IPS-NIHi7 (cell line): ENCODE data around the gene LRP3.
A peak's percentile ranks its signal among the peaks of the same experiment; 100 is the strongest.
"Not testable (repeated sequence)": the region's sequence is repeated elsewhere in the genome, so short reads cannot be mapped to it uniquely, and the experiment has no call there.

Experiments
- DNase-seq: peaks from one replicate; pipeline ENCODE4 v3.0.0; 2012; ENCODE audit warnings: mixed read lengths; ENCODE audit errors: extremely low spot score

Gene LRP3, protein sequence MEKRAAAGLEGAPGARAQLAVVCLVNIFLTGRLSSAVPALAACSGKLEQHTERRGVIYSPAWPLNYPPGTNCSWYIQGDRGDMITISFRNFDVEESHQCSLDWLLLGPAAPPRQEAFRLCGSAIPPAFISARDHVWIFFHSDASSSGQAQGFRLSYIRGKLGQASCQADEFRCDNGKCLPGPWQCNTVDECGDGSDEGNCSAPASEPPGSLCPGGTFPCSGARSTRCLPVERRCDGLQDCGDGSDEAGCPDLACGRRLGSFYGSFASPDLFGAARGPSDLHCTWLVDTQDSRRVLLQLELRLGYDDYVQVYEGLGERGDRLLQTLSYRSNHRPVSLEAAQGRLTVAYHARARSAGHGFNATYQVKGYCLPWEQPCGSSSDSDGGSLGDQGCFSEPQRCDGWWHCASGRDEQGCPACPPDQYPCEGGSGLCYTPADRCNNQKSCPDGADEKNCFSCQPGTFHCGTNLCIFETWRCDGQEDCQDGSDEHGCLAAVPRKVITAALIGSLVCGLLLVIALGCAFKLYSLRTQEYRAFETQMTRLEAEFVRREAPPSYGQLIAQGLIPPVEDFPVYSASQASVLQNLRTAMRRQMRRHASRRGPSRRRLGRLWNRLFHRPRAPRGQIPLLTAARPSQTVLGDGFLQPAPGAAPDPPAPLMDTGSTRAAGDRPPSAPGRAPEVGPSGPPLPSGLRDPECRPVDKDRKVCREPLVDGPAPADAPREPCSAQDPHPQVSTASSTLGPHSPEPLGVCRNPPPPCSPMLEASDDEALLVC

DNA sequence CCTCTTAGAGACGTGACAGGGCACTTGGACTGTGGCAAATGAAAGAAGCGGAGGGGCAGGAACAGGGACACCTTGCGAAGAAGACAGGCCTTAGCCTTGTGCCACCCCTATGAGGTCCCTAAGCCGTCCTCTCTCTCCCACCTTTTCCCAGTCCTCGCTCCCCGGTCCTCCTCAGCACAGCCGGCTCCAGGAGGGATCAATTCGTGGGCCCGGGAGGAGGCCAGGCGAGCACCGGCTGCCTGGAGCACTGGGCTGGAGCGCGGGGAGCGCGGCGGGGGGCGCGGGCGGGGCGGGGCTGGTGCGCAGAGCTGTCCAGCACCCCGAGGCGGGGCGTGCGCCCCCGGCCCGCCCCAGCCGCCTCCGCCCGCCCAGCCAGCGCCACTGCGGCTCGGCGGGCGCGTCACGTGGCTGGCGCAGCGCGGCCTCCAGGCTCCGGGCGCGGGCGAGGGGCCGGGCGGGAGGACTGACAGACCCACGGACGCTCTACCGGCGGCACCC is at the start of gene LRP3:
LRP3 (plus strand) TSS at position 466 of the 498 bp plus-strand sequence. CDS start 456 bp downstream, outside the sequence.
- DNase-seq = peak; percentile 67

DNA sequence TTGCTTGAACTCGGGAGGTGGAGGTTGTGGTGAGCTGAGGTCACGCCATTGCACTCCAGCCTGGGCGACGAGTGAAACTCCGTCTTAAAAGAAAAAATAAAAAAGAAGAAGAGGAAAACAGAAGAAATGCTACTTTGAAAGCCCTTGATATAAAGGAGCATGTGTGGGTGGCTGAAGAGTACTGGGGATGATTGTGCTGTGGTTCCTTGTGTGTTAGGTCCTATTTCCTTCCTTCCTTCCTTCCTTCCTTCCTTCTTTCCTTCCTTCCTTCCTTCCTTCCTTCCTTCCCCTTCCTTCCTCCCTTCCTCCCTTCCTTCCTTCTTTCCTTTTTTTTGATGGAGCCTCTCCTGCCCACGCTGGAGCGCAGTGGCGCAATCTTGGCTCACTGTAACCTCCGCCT is 47.9 kb upstream of the LRP3 start:
- no peak for DNase-seq

DNA sequence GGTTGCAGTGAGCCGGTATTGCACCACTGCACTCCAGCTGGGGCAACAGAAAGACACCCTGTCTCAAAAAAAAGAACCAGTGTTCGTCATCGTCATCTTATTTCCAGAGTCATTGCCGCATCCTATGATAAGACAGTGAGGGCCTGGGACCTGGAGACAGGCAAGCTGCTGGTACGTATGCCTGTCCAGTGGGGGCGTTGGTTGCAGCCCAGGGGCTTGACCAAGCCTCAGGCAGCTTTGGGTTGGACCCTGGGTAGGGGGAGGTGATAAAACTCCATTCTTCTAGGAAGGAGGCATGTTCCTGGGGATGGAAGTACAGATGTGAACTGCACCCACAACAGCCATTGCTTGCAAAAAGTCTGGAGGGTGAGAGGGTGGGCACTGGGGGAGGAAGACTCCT is 46.6 kb upstream of the LRP3 start:
- peak; percentile 59 for DNase-seq

DNA sequence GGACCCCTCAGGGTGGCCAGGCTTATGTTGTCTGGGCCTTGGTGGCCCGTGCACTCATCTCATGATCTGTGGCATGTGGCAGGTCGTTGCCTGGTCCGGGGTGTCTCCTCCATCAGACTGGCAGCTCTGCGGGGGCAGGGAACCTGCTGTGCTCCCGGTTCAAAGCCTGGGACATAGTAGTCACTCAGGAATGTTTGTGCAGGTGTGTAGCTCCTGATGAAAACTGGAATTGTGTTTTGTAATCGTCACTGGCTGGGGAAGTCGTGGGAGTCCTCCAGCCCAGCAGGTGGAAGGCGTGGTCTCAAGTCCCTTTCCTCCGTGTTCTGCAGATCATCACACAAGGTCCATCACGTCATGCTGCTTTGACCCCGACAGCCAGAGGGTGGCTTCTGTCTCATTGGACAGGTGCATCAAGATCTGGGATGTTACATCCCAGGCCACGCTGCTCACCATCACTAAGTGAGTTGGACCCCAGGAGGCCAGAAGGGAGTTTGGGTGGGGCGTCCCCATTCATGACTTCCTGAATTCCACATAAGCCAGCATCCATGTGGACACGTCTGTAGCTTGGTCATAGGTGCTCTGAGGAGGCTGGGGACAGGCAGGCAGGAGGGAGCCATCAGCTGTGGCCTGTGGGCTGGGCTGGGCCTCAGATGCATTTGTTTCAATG is 43.1 kb upstream of the LRP3 start:
- no peak for DNase-seq

DNA sequence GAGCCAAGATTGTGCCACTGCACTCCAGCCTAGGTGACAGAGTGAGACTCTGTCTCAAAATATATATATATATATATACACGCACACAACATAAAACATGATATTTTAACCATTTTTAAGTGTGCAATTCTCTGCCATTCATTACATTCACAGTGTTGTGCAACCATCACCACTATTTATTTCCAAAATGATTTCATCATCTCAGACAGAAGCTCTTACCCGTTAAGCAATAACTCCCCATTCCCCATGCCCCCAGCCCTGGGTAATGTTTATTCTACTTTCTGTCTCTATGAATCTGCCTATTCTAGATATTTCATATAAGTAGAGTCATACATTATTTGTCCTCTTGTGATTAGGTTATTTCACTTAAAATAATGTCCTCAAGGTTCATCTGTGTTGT is 42.0 kb upstream of the LRP3 start:
- DNase-seq = no peak

DNA sequence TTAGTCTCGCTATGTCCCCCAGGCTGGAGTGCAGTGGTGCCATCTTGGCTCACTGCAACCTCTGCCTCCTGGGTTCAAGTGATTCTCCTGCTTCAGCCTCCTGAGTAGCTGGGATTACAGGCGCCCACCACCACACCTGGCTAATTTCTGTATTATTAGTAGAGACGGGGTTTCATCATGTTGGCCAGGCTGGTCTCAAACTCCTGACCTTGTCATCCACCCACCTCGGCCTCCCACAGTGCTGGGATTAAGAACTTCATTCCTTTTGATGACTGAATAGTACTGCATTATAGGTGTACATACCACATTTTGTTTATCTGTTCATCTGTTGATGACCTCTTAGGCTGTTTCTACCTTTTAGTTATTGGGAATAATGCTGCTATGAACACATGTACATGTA is 41.5 kb upstream of the LRP3 start:
- DNase-seq = not testable (repeated sequence)

DNA sequence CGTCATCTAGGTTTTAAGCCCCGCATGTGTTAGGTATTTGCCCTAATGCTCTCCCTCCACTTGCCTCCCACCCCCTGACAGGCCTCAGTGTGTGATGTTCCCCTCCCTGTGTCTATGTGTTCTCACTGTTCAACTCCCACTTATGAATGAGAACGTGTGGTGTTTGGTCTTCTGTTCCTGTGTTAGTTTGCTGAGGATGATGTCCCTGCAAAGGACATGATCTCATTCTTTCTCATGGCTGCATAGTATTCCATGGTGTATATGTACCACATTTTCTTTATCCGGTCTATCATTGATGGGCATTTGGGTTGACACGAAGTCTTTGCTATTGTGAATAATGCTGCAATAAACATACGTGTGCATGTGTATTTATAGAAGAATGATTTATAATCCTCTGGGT is 39.8 kb upstream of the LRP3 start:
- DNase-seq = not testable (repeated sequence)

DNA sequence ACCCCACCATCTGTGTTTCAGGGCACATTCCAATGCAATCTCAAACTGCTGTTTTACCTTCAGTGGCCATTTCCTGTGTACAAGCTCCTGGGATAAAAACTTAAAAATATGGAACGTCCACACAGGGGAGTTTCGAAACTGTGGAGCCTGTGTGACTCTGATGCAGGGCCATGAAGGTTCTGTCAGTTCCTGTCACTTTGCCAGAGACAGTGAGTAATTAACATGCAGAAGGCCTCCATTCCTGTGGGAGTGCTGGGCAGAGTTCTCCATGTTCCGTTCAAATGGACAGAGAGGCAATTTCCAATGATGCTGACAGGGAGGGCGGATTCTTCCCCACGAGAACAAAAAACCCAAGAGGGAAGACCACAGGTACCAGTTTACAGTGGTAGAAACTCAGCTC is 37.8 kb upstream of the LRP3 start:
- DNase-seq = no peak

DNA sequence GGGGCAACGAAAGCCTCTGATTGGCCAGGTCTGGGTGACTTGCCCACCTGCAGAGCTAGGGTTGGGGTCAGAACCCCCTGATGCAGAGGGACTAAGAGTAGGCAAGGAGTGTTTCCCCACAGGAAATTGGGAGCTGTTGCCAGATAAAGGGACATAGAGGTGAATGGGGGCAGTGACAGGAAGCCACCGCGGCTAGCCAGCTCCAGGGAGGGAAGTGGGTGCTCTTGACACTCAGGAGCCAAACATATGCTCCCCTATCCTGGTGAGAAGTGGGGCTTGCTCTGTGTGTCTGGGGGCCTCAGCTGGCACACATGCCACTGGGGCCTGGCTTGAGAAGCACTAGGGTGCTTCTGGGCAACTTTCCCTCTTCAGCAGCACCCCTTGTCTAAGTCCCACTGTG is 36.2 kb upstream of the LRP3 start:
- DNase-seq = no peak

DNA sequence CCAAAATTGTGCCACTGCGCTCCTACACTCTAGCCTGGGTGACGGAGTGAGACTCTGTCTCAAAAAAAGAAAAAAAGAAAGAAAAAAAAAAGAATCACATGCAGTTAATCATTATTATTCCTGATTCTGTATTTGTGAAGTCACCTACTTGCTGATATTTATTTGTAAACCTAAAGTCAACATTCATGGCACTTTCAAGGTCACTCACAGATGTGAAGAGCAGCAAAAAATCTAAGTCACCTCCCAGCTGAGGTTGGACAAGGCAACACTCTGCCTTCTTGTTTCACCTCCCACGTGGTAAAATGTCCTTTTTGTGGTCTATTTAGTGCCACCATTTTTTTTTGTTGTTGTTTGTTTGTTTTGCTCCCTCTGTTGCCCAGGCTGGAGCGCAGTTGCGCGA is 35.8 kb upstream of the LRP3 start:
- no peak for DNase-seq

DNA sequence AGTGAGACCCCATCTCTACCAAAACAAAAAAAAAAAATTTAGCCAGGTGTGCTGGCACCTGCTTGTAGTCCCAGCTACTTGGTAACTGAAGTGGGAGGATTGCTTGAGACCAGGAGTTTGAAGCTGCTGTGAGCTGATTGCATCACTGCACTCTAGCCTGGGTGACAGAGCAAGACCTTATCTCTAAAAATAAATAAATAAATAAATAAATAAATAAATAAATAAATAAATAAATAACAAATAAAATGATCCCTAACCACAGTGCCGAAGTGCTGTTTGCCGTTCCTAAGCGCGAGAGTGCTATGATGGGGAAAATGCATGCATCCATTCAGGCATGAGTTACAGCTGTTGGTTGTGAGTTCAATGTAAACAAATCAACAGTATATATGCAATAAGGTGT is 35.0 kb upstream of the LRP3 start:
- DNase-seq = no peak

DNA sequence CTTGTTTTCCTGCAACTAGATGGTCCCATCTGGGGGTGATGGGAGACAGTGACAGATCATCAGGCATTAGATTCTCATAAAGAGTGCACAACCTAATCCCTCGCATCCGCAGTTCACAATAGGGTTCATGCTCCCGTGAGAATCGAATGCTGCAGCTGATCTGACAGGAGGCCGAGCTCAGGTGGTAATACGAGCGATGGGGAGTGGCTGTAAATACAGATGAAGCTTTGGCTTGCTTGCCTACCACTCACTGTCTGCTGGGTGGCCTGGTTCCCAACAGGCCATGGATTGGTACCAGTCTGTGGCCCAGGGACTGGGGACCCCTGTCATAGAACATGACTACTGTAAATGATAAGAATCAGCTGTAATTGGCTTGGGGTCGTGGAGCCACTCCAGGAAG is 34.2 kb upstream of the LRP3 start:
- no peak for DNase-seq

DNA sequence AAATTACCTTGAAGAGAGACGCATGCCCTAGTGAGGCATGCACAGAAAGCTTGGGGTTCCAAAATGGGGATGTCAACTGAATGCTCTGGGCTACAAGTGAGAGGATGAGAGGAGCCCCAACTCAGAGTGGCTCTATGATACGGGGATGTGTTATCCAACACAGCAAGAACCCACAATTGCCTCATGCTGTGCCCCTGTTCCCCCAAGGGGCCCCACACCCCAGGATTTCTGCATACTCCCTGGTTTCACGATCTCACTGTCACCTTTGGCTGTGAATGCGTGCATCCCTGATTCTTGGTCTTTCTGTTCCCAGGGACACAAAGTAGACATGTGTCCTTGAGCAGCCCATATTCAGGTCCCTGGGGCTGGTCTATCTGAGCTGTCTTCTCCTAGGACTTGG is 32.9 kb upstream of the LRP3 start:
- no peak for DNase-seq

DNA sequence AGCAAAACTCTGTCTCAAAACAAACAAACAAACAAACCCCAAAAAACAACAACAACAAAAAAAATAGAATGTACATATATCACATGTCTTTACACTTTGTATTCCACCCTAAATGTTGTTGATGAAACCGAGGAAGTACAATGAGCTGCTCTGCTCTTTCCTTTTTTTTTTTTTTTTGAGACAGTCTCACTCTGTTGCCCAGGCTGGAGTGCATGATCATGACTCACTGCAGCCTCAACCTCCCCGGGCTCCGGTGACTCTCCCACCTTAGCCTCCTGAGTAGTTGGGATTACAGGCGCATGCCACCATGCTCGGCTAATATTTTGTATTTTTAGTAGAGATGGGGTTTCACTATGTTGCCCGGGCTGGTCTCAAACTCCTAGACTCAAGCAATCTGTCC is 30.6 kb upstream of the LRP3 start:
- DNase-seq = no peak

DNA sequence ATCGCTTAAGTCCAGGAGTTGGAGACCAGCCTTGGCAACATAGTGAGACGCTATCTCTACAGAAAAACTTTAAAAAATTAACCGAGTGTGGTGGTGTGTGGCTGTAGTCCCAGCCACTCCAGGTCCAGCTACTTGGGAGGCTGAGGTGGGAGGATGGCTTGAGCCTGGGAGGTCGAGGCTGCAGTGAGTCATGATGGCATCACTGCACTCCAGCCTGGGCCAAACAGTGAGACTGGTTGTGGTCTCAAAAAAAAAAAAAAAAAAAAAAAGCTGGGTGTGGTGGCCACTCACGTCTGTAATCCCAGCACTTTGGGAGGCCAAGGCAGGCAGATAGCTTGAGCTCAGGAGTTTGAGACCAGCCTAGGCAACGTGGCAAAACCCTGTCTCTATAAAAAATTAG is 28.1 kb upstream of the LRP3 start:
- not testable (repeated sequence) for DNase-seq

DNA sequence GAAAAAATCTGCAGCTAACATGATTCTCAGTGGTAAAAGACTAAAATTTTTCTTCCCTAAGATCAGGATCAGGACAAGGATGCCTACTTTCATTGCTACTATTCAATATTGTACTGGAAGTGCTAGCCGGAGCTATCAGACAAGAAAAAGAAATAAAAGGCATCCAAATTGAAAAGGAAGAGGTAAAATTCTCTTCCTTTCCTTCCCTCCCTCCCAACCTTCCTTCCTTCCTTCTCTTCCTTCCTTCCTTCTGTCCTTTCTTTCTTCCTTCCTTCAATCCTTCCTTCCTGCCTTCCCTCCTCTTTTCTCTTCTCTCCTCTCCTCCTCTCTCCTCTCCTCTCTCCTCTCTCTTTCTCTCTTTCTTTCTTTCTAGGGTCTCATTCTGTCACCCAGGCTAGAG is 26.7 kb upstream of the LRP3 start:
- no peak for DNase-seq

DNA sequence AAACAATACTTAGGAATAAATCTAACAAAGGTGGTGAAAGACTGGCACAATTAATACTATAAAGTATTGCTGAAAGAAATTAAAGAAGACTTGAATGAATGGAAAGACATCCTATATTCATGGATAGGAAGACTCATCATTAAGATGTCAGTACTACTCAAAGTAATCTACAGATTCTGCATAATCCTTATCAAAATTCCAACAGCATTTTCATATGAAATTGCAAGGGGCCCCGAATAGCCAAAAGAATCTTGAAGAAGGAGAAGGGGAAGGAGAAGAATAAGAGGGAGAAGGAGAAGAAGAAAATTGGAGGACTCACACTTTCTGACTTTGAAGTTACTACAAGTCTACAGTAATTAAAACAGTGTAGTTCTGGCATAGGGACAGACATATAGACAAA is 25.6 kb upstream of the LRP3 start:
- no peak for DNase-seq

DNA sequence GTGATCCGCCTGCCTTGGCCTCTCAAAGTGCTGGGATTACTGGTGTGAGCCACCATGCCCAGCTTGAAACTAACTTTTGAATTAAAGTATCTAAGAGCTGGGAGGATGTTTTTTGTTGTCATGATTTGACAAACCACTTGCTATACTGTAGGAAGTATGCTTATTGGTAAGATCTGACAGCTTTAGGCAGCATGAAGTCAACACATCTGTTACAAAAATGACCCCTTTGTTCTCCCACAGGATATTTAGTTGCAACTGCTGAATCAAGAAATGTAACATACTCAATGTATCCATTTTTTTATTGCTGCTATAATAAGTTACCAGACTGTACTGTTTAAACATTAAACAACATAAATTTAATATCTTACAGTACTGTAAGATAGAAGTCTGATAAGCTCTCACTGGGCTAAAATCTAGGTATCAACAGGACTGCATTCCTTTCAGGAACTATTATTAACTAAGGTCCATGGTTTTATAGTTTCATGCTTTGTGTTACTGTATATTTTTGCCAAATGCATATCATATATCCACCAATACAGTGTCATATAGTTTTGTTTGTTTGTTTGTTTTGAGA is 22.8 kb upstream of the LRP3 start:
- no peak for DNase-seq

DNA sequence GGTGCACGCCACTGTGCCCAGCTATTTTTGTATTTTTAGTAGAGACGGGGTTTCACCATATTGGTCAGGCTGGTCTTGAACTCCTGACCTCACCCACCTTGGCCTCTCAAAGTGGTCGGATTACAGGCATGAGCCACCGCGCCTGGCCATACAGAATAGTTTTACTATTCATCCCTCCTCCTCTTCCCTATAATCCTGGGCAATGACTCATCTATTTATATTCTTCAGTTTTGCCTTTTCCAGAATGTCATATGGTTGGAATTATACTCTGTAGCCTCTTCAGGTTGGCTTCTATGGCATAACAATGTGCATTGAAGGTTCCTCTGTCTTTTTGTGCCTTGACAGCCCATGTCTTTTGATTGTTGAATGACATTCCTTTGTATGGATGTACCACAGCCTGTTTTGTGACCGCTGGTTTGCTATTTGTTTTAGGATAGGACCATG is 22.2 kb upstream of the LRP3 start:
- DNase-seq = no peak

DNA sequence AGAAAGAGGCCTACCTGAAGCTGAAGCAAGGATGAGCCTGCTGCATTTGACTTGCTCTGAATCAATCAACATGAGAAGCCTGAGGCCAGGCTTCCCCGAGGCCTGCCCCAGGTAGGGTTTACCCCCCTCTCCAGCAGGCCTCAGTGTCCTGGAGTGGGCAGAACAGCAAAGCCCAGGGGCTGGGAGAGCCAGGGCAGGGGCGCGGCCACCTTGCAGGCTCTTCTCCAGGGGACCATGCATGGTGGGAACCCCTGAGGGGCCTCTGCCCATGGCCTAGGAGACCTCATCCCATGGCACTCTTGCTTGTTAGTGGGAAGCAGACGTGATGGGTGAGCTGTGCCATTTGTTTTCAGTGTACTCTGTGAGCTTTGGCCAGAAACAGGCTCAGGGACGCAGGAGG is 19.9 kb upstream of the LRP3 start:
- no peak for DNase-seq

DNA sequence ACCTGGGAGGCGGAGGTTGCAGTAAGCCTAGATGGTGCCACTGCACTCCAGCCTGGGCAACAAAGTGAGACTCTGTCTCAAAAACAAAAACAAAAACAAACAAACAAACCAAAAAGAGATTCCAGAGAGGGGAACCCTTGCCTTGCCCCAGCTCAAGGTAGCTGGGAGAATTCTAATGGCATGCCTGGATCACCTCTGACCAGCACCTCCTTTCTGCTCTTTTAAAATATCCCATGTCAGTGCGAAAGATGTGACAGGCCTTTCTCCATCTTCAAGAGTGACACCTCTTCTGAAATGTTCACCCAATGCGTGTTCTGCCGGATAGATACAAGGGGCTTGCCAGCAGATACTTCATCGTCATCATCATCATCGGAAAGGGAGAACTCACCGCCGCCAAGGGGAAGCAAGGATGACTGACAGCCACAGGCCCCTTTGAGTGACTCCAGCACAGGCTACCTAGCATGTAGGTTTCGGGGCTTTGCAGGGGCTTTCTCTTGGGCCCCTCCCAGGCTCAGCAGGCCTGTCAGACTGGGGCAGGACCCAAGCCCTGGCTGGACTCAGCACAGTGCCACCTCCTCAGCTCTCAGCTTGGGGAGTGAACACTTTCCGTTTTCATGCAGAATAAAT is 18.9 kb upstream of the LRP3 start:
- DNase-seq = no peak
